ENCODE results near the gene GPT2. TPM values are rescaled to one million over a fixed set of nuclear protein-coding genes. Genes with fewer than 3 reads are reported as not detected.

GPT2 gene
- polyA plus RNA-seq, 1 donor, result 5.2 TPM

GRCh38 chr16:46896314-46896968, 12.3 kb downstream of the GPT2 start:
- Histone ChIP-seq H3K36me3 (ENCODE audit: control insufficient read depth, insufficient read depth, low read length) (no peaks in the 10 kb centered on the region), H3K9me3 (ENCODE audit: control insufficient read depth, low read depth, low read length) (no peaks in the 10 kb centered on the region), H3K4me3 (ENCODE audit: low read length) (no peak overlapping the region), H3K27ac (ENCODE audit: low read length) (no peak overlapping the region), H3K27me3 (ENCODE audit: control insufficient read depth, insufficient read depth, low read length) (no peaks in the 10 kb centered on the region), H3K4me1 (ENCODE audit: control insufficient read depth, insufficient read depth, low read length) (no peaks in the 10 kb centered on the region)
- DNase-seq, result no peak
- no CpG with 5 or more reads among the region's 7 CpGs for WGBS (ENCODE audit: insufficient coverage, low lambda C conversion rate)

- DNase-seq, result no peak
- Histone ChIP-seq H3K27ac (ENCODE audit: low read length) (no peak overlapping the region), H3K36me3 (ENCODE audit: control insufficient read depth, insufficient read depth, low read length) (no peaks in the 10 kb centered on the region), H3K4me1 (ENCODE audit: control insufficient read depth, insufficient read depth, low read length) (no peaks in the 10 kb centered on the region), H3K27me3 (ENCODE audit: control insufficient read depth, insufficient read depth, low read length) (no peaks in the 10 kb centered on the region), H3K9me3 (ENCODE audit: control insufficient read depth, low read depth, low read length) (no peaks in the 10 kb centered on the region), H3K4me3 (ENCODE audit: low read length) (no peak overlapping the region)
- no CpG with 5 or more reads among the region's 10 CpGs for WGBS (ENCODE audit: insufficient coverage, low lambda C conversion rate)
Observed at GRCh38 chr16:46897471-46897870, 13.3 kb downstream of the GPT2 start.

- Histone ChIP-seq H3K9me3 (ENCODE audit: control insufficient read depth, low read depth, low read length) (no peaks in the 10 kb centered on the region), H3K27ac (ENCODE audit: low read length) (no peak overlapping the region), H3K27me3 (ENCODE audit: control insufficient read depth, insufficient read depth, low read length) (no peaks in the 10 kb centered on the region), H3K36me3 (ENCODE audit: control insufficient read depth, insufficient read depth, low read length) (no peaks in the 10 kb centered on the region), H3K4me3 (ENCODE audit: low read length) (no peak overlapping the region), H3K4me1 (ENCODE audit: control insufficient read depth, insufficient read depth, low read length) (no peaks in the 10 kb centered on the region)
- no peak for DNase-seq
- WGBS (ENCODE audit: insufficient coverage, low lambda C conversion rate), result no CpG with 5 or more reads among the region's 13 CpGs
Observed at GRCh38 chr16:46898006-46898405, 13.8 kb downstream of the GPT2 start.

GRCh38 chr16:46899443-46900143, 15.4 kb downstream of the GPT2 start:
- WGBS (ENCODE audit: insufficient coverage, low lambda C conversion rate), result no CpG with 5 or more reads among the region's 9 CpGs
- Histone ChIP-seq H3K4me3 (ENCODE audit: low read length) (no peak overlapping the region), H3K27me3 (ENCODE audit: control insufficient read depth, insufficient read depth, low read length) (no peaks in the 10 kb centered on the region), H3K36me3 (ENCODE audit: control insufficient read depth, insufficient read depth, low read length) (no peaks in the 10 kb centered on the region), H3K27ac (ENCODE audit: low read length) (no peak overlapping the region), H3K9me3 (ENCODE audit: control insufficient read depth, low read depth, low read length) (no peaks in the 10 kb centered on the region), H3K4me1 (ENCODE audit: control insufficient read depth, insufficient read depth, low read length) (no peaks in the 10 kb centered on the region)
- no peak for DNase-seq

- WGBS (ENCODE audit: insufficient coverage, low lambda C conversion rate), result no CpG with 5 or more reads among the region's 19 CpGs
- Histone ChIP-seq H3K27ac (ENCODE audit: low read length) (no peak overlapping the region), H3K4me3 (ENCODE audit: low read length) (no peak overlapping the region), H3K36me3 (ENCODE audit: control insufficient read depth, insufficient read depth, low read length) (no peaks in the 10 kb centered on the region), H3K27me3 (ENCODE audit: control insufficient read depth, insufficient read depth, low read length) (no peaks in the 10 kb centered on the region), H3K9me3 (ENCODE audit: control insufficient read depth, low read depth, low read length) (no peaks in the 10 kb centered on the region), H3K4me1 (ENCODE audit: control insufficient read depth, insufficient read depth, low read length) (no peaks in the 10 kb centered on the region)
- DNase-seq, result no peak
Observed at GRCh38 chr16:46900455-46901235, 16.5 kb downstream of the GPT2 start.

- no peak for DNase-seq
- no CpG with 5 or more reads among the region's 8 CpGs for WGBS (ENCODE audit: insufficient coverage, low lambda C conversion rate)
Observed at GRCh38 chr16:46901709-46902108, 17.5 kb downstream of the GPT2 start.

GRCh38 chr16:46903255-46903905, 19.2 kb downstream of the GPT2 start:
- Histone ChIP-seq H3K27me3 (ENCODE audit: control insufficient read depth, insufficient read depth, low read length) (no peaks in the 10 kb centered on the region), H3K36me3 (ENCODE audit: control insufficient read depth, insufficient read depth, low read length) (peaks cover 3% of the 10 kb centered on the region), H3K4me3 (ENCODE audit: low read length) (no peak overlapping the region), H3K27ac (ENCODE audit: low read length) (no peak overlapping the region), H3K9me3 (ENCODE audit: control insufficient read depth, low read depth, low read length) (no peaks in the 10 kb centered on the region), H3K4me1 (ENCODE audit: control insufficient read depth, insufficient read depth, low read length) (no peaks in the 10 kb centered on the region)
- DNase-seq, result no peak
- WGBS (ENCODE audit: insufficient coverage, low lambda C conversion rate), result 89% methylated on average over 3 of the region's 5 CpGs

More at GRCh38 chr16:46901709-46902108, 17.5 kb downstream of the GPT2 start:
- Histone ChIP-seq H3K4me1 (ENCODE audit: control insufficient read depth, insufficient read depth, low read length) (no peaks in the 10 kb centered on the region), H3K4me3 (ENCODE audit: low read length) (no peak overlapping the region), H3K36me3 (ENCODE audit: control insufficient read depth, insufficient read depth, low read length) (no peaks in the 10 kb centered on the region), H3K27me3 (ENCODE audit: control insufficient read depth, insufficient read depth, low read length) (no peaks in the 10 kb centered on the region), H3K9me3 (ENCODE audit: control insufficient read depth, low read depth, low read length) (no peaks in the 10 kb centered on the region), H3K27ac (ENCODE audit: low read length) (no peak overlapping the region)

- Histone ChIP-seq H3K27ac (ENCODE audit: low read length) (no peak overlapping the region), H3K27me3 (ENCODE audit: control insufficient read depth, insufficient read depth, low read length) (no peaks in the 10 kb centered on the region), H3K4me3 (ENCODE audit: low read length) (no peak overlapping the region), H3K9me3 (ENCODE audit: control insufficient read depth, low read depth, low read length) (no peaks in the 10 kb centered on the region), H3K4me1 (ENCODE audit: control insufficient read depth, insufficient read depth, low read length) (no peaks in the 10 kb centered on the region), H3K36me3 (ENCODE audit: control insufficient read depth, insufficient read depth, low read length) (peaks cover 3% of the 10 kb centered on the region)
- no peak for DNase-seq
- 100% methylated on average over 2 of the region's 3 CpGs for WGBS (ENCODE audit: insufficient coverage, low lambda C conversion rate)
Observed at GRCh38 chr16:46904471-46904870, 20.3 kb downstream of the GPT2 start.

GRCh38 chr16:46906360-46907060, 22.3 kb downstream of the GPT2 start:
- H3K4me3 ChIP-seq (ENCODE audit: low read length), result no peak overlapping the region
- DNase-seq, result no peak
- no peaks in the 10 kb centered on the region for H3K4me1 ChIP-seq (ENCODE audit: control insufficient read depth, insufficient read depth, low read length)
- H3K9me3 ChIP-seq (ENCODE audit: control insufficient read depth, low read depth, low read length), result no peaks in the 10 kb centered on the region
- H3K27ac ChIP-seq (ENCODE audit: low read length), result no peak overlapping the region
- H3K36me3 ChIP-seq (ENCODE audit: control insufficient read depth, insufficient read depth, low read length), result peaks cover 6% of the 10 kb centered on the region
- H3K27me3 ChIP-seq (ENCODE audit: control insufficient read depth, insufficient read depth, low read length), result no peaks in the 10 kb centered on the region
- 89% methylated on average over 1 of the region's 12 CpGs for WGBS (ENCODE audit: insufficient coverage, low lambda C conversion rate)

Measured in large intestine (tissue), 3 donors.